ENCODE data around the gene MS4A4E. TPM values are rescaled to one million over a fixed set of nuclear protein-coding genes. Genes with fewer than 3 reads are reported as not detected.
"Not testable (repeated sequence)": the region's sequence is repeated elsewhere in the genome, so short reads cannot be mapped to it uniquely, and the experiment has no call there.

MS4A4E gene
- total RNA-seq, 1 donor from 2014 or later = not detected

GRCh38 chr11:60159868-60160267 lies 83.1 kb downstream of the MS4A4E start:
- Mint-ChIP-seq H3K27ac (no peak overlapping the region), H3K36me3 (no peaks in the 10 kb centered on the region), H3K9me3 (peaks cover 8% of the 10 kb centered on the region), H3K4me3 (no peak overlapping the region), H3K4me1 (no peaks in the 10 kb centered on the region), H3K27me3 (ENCODE audit: low read depth) (peaks cover 5% of the 10 kb centered on the region)
- DNase-seq (ENCODE audit: low spot score in 2 of 2, unreplicated experiment in 2 of 2) = no peak
- no peak for TF ChIP-seq CTCF (IDR thresholded peaks at IDR 0.05; ENCODE audit: unreplicated experiment)

DNA sequence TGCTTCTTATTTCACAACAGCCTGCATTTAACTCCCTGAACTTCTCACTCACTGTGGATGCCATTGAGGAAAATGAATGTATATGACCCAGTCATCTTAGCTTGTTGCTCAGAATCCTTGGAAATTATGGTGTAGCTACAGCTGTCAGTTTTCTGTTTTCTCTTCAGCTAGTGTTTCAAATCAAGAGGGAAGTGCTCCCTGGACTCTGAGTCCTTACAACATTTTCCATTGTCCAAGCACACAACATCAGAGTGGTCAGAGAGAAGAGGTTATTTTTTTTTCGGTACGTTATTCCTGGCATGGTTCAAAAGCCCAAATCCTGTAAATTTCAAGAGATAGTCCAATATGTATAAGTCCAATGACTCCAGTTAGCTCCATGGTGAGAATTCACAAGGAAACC lies 83.7 kb downstream of the MS4A4E start:
- no peak overlapping the region for H3K4me3 Mint-ChIP-seq
- no peak for DNase-seq (ENCODE audit: low spot score in 2 of 2, unreplicated experiment in 2 of 2)
- TF ChIP-seq CTCF (IDR thresholded peaks at IDR 0.05; ENCODE audit: unreplicated experiment) = no peak
- no peak overlapping the region for H3K27ac Mint-ChIP-seq
- H3K36me3 Mint-ChIP-seq = no peaks in the 10 kb centered on the region
- no peaks in the 10 kb centered on the region for H3K4me1 Mint-ChIP-seq
- H3K9me3 Mint-ChIP-seq = peaks cover 4% of the 10 kb centered on the region
- peaks cover 5% of the 10 kb centered on the region for H3K27me3 Mint-ChIP-seq (ENCODE audit: low read depth)

- no peaks in the 10 kb centered on the region for H3K4me1 Mint-ChIP-seq
- no peaks in the 10 kb centered on the region for H3K36me3 Mint-ChIP-seq
- peaks cover 5% of the 10 kb centered on the region for H3K27me3 Mint-ChIP-seq (ENCODE audit: low read depth)
- no peak overlapping the region for H3K4me3 Mint-ChIP-seq
- TF ChIP-seq CTCF (IDR thresholded peaks at IDR 0.05; ENCODE audit: unreplicated experiment) = no peak
- no peak for DNase-seq (ENCODE audit: low spot score in 2 of 2, unreplicated experiment in 2 of 2)
- no peak overlapping the region for H3K27ac Mint-ChIP-seq
- H3K9me3 Mint-ChIP-seq = peaks cover 4% of the 10 kb centered on the region
Measured at GRCh38 chr11:60158636-60159035, 84.3 kb downstream of the MS4A4E start.

DNA sequence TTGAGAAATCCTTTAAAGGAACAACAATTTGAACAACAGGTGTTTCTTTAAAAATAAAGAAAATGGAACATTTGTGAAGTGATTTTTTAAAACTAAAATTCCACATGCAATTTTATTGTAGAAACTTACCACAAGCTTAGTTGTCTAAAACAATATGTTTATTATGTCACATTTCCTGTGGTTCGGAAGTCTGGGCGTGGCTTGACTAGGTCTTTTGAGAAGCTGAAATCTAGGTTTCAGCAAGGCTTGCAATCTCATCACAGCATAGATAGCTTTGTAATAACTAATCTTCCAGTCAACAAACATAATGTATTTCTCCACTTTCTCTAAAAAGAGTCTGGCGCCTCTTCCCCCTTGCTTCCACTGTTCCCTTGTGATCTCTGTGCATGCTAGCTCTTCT lies 87.0 kb downstream of the MS4A4E start:
- H3K36me3 Mint-ChIP-seq = no peaks in the 10 kb centered on the region
- no peak overlapping the region for H3K27ac Mint-ChIP-seq
- H3K4me1 Mint-ChIP-seq = no peaks in the 10 kb centered on the region
- DNase-seq (ENCODE audit: low spot score in 2 of 2, unreplicated experiment in 2 of 2) = no peak
- peaks cover 4% of the 10 kb centered on the region for H3K9me3 Mint-ChIP-seq
- H3K4me3 Mint-ChIP-seq = no peak overlapping the region
- no peak for TF ChIP-seq CTCF (IDR thresholded peaks at IDR 0.05; ENCODE audit: unreplicated experiment)
- H3K27me3 Mint-ChIP-seq (ENCODE audit: low read depth) = peaks cover 5% of the 10 kb centered on the region

DNA sequence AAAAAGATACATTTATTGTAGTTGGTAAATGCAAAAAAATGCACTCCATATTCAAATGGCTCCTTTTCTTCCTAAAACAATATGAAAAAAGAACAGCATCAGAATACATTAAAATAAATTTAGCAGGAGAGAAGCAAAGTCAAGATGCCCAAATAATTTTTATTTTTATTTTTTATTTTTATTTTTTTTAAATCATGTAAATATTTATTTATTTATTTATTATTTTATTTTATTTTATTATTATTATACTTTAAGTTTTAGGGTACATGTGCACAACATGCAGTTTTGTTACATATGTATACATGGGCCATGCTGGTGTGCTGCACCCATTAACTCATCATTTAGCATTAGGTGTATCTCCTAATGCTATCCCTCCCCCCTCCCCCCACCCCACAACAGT lies 90.2 kb downstream of the MS4A4E start:
- DNase-seq (ENCODE audit: low spot score in 2 of 2, unreplicated experiment in 2 of 2); H3K9me3 Mint-ChIP-seq; H3K36me3 Mint-ChIP-seq; H3K27ac Mint-ChIP-seq; H3K4me3 Mint-ChIP-seq; H3K4me1 Mint-ChIP-seq; H3K27me3 Mint-ChIP-seq (ENCODE audit: low read depth): not testable (repeated sequence)

GRCh38 chr11:60150279-60150678 lies 92.7 kb downstream of the MS4A4E start:
- Mint-ChIP-seq H3K9me3 (no peaks in the 10 kb centered on the region), H3K27me3 (ENCODE audit: low read depth) (no peaks in the 10 kb centered on the region), H3K27ac (no peak overlapping the region), H3K4me1 (no peaks in the 10 kb centered on the region), H3K4me3 (no peak overlapping the region), H3K36me3 (no peaks in the 10 kb centered on the region)
- no peak for DNase-seq (ENCODE audit: low spot score in 2 of 2, unreplicated experiment in 2 of 2)
- no peak for TF ChIP-seq CTCF (IDR thresholded peaks at IDR 0.05; ENCODE audit: unreplicated experiment)

Small RNAs within 50 kb of the gene (microRNA-seq; reads per million reads assigned to microRNA genes)
- not detected for gene MIR6503

Other genes starting within 250 kb of the MS4A4E start
- gene OOSP4B, start 226.0 kb downstream of the MS4A4E start, total RNA-seq = not detected in 3 replicates
- not detected in 3 replicates for gene OOSP2, start 202.7 kb downstream of the MS4A4E start, total RNA-seq
- gene MS4A3, start 186.5 kb downstream of the MS4A4E start, total RNA-seq = not detected in 3 replicates
- not detected in 3 replicates for gene MS4A2, start 154.5 kb downstream of the MS4A4E start, total RNA-seq
- gene MS4A6A, start 60.1 kb downstream of the MS4A4E start, total RNA-seq = not detected in 3 replicates
- gene MS4A4A, start 37.5 kb upstream of the MS4A4E start, total RNA-seq = not detected in 3 replicates
- gene MS4A6E, start 84.1 kb upstream of the MS4A4E start, total RNA-seq = not detected in 3 replicates
- gene MS4A7, start 135.4 kb upstream of the MS4A4E start, total RNA-seq = not detected in 3 replicates
- gene MS4A14, start 153.3 kb upstream of the MS4A4E start, total RNA-seq = not detected in 3 replicates
- gene MS4A5, start 186.4 kb upstream of the MS4A4E start, total RNA-seq = not detected in 3 replicates
- not detected in 3 replicates for gene MS4A1, start 212.7 kb upstream of the MS4A4E start, total RNA-seq
- not detected in 3 replicates for gene MS4A12, start 249.6 kb upstream of the MS4A4E start, total RNA-seq